HepG2 (cell line): ENCODE measurements around the gene APBA3. TPM values are rescaled to one million over a fixed set of nuclear protein-coding genes. Genes with fewer than 3 reads are reported as not detected.

Source experiments
- BHLHE40 ChIP-seq: IDR thresholded peaks from 2 replicates; pipeline ENCODE4 v1.6.1; 2011; ENCODE audit warnings: low read length, improper control_type of control experiment
- CERS6 ChIP-seq: sonication (generic); formaldehyde crosslinking; IDR thresholded peaks from 2 replicates; pipeline ENCODE4 v1.5.0; 2020; ENCODE audit warnings: missing genetic modification reagents
- CHD2 ChIP-seq: IDR thresholded peaks from 2 replicates; pipeline ENCODE4 v1.6.1; 2011; ENCODE audit warnings: low read depth, low read length, improper control_type of control experiment
- ELF4 ChIP-seq: sonication (generic); formaldehyde crosslinking; IDR thresholded peaks from 2 replicates; pipeline ENCODE4 v1.5.0; 2020; ENCODE audit warnings: missing genetic modification reagents, mild to moderate bottlenecking, moderate library complexity, borderline replicate concordance
- HES4 ChIP-seq: sonication (generic); formaldehyde crosslinking; IDR thresholded peaks from 2 replicates; pipeline ENCODE4 v1.9.0; 2021; ENCODE audit warnings: mild to moderate bottlenecking, missing genetic modification reagents, borderline replicate concordance
- HOXA5 ChIP-seq: sonication (generic); formaldehyde crosslinking; IDR thresholded peaks from 2 replicates; pipeline ENCODE4 v1.4.0; 2020; ENCODE audit warnings: missing genetic modification reagents
- IRF1 ChIP-seq: sonication (generic); formaldehyde crosslinking; IDR thresholded peaks from 2 replicates; pipeline ENCODE4 v1.4.0; 2020; ENCODE audit warnings: low read depth, mild to moderate bottlenecking, missing genetic modification reagents
- NFIB ChIP-seq: sonication (generic); formaldehyde crosslinking; IDR thresholded peaks from 2 replicates; pipeline ENCODE4 v1.9.0; 2021; ENCODE audit warnings: missing genetic modification reagents, mild to moderate bottlenecking, borderline replicate concordance
- NONO ChIP-seq, 2 experiments: fragments of 450-650 bp in 1 of 2; sonication (generic) in 1 of 2; formaldehyde crosslinking in 1 of 2; IDR thresholded peaks in 1 of 2; conservative IDR thresholded peaks in 1 of 2; 2 replicates each; pipeline versions ENCODE4 v1.6.1 to v1.8.0; 2017 to 2022; ENCODE audit warnings: mild to moderate bottlenecking in 1 of 2, missing genetic modification reagents in 1 of 2, moderate library complexity in 1 of 2
- NRL ChIP-seq: sonication (generic); formaldehyde crosslinking; IDR thresholded peaks from 2 replicates; pipeline ENCODE4 v1.5.0; 2020; ENCODE audit warnings: missing genetic modification reagents, mild to moderate bottlenecking, moderate library complexity, borderline replicate concordance
- RBAK ChIP-seq: sonication (generic); formaldehyde crosslinking; IDR thresholded peaks from 2 replicates; pipeline ENCODE4 v1.5.1; 2020; ENCODE audit warnings: mild to moderate bottlenecking, missing genetic modification reagents
- SALL2 ChIP-seq: sonication (generic); formaldehyde crosslinking; IDR thresholded peaks from 2 replicates; pipeline ENCODE4 v1.8.1; 2023; ENCODE audit warnings: mild to moderate bottlenecking, missing genetic modification reagents, inconsistent platforms
- SNAPC4 ChIP-seq: sonication (generic); formaldehyde crosslinking; IDR thresholded peaks from 2 replicates; pipeline ENCODE4 v1.4.0; 2020; ENCODE audit warnings: mild to moderate bottlenecking, missing genetic modification reagents
- ZNF296 ChIP-seq: sonication (generic); formaldehyde crosslinking; conservative IDR thresholded peaks from 2 replicates; pipeline ENCODE4 v1.5.0; 2020; ENCODE audit warnings: mild to moderate bottlenecking, missing genetic modification reagents
- ZNF329 ChIP-seq: sonication (generic); formaldehyde crosslinking; IDR thresholded peaks from 2 replicates; pipeline ENCODE4 v1.9.0; 2021; ENCODE audit warnings: low read depth, mild to moderate bottlenecking, missing genetic modification reagents
- ZNF331 ChIP-seq: sonication (generic); formaldehyde crosslinking; IDR thresholded peaks from 2 replicates; pipeline ENCODE4 v1.4.0; 2020; ENCODE audit warnings: missing genetic modification reagents
- ZNF446 ChIP-seq: sonication (generic); formaldehyde crosslinking; IDR thresholded peaks from 2 replicates; pipeline ENCODE4 v1.5.0; 2020; ENCODE audit warnings: mild to moderate bottlenecking, missing genetic modification reagents
- ZNF460 ChIP-seq: sonication (generic); formaldehyde crosslinking; IDR thresholded peaks from 2 replicates; pipeline ENCODE4 v1.5.1; 2020; ENCODE audit warnings: missing genetic modification reagents, mild to moderate bottlenecking, borderline replicate concordance
- ZNF75D ChIP-seq: sonication (generic); formaldehyde crosslinking; IDR thresholded peaks from 2 replicates; pipeline ENCODE4 v1.8.1; 2023; ENCODE audit warnings: missing genetic modification reagents, mild to moderate bottlenecking, borderline replicate concordance
- ZNF766 ChIP-seq: sonication (generic); formaldehyde crosslinking; IDR thresholded peaks from 2 replicates; pipeline ENCODE4 v1.5.0; 2020; ENCODE audit warnings: missing genetic modification reagents, borderline replicate concordance
- polyA plus RNA-seq, 8 experiments: library from polyadenylated mRNA; depleted of rRNA in 3 of 8; stranded (reverse) in 7 of 8; unstranded in 1 of 8; fragments of >200 nt; fragmentation: Illumina TruSeq in 4 of 8; extraction: Trizol in 4 of 8; gene quantifications; 2 replicates each; pipeline versions ENCODE4 v1.2.1 to v1.2.3, GENCODE V29; 2011 to 2016; ENCODE audit warnings: low read depth in 4 of 8, missing spikeins in 1 of 8, mixed read lengths in 1 of 8; ENCODE audit not compliant: insufficient read depth in 1 of 8
- total RNA-seq, 5 experiments: library from RNA; depleted of rRNA; stranded (reverse); fragments of >200 nt; fragmentation: Illumina TruSeq; extraction: Trizol; gene quantifications; 2 replicates each; pipeline ENCODE4 v1.2.3, GENCODE V29; 2016; ENCODE audit warnings: low read depth in 1 of 5
- TF ChIP-seq, protein P1 (sequence below): sonication (generic); formaldehyde crosslinking; IDR thresholded peaks from 2 replicates; pipeline ENCODE4 v1.4.0; 2020; ENCODE audit warnings: missing genetic modification reagents, low read depth, mild to moderate bottlenecking, borderline replicate concordance

The APBA3 gene
- total and polyA plus RNA-seq, 2 of the 13 experiments (the other 11 are each of a cell fraction or from before 2014, with no cell fraction given) = 14.2 to 14.3 TPM

DNA sequence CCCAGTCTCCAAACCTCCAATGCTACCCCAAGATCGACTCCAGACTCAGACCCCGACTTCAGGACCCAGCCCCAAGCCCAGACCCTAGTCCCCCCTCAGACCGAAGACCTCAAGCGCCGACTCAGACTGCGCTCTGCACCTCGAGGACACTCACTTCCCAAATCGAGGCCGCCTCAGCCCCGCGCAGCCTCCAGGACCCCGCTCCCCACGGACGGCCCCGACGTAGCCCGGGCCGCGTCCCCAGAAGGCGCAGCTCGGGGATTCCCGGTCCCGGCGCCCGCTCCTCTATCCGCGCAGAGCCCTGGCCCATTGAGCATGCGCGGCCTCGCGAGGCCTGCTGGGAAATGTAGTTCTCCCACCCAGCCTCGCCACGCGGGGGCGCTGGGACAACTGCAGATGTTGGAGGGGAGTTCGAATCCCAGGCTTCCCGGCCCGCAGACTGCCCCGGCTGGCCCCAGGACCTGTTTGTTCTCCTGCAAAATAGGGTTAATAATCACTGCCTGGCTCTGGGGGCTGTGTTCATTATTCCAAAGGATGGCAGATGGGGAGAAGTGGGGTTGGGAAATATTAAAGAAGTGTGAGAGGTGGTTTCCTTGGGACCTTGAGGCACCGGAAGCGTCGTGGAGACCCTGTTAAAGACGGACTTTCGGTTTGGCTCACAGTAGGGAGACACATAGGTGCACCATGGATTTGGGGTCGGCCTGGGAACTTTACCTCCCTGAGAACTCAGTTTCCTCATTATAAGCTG, at the start of gene APBA3 (continued):
- TF ChIP-seq HES4 (no peak), SNAPC4 (no peak), CHD2 (no peak; the same call in 1 of the 2 replicates), NFIB (CRISPR knock-in tag) (no peak), ZNF446 (no peak), ZNF766 (CRISPR knock-in tag) (peak; percentile 58; the same call in 1 of the 2 replicates), NONO (IDR thresholded peaks at IDR 0.05) (no peak), NONO (CRISPR knock-in tag; conservative IDR thresholded peaks at IDR 0.05) (peak; percentile 71; the same call in 1 of the 2 replicates), SALL2 (CRISPR knock-in tag) (0 out of 2 replicates have a peak, but pooled peaks have one; percentile 48), CERS6 (CRISPR knock-in tag) (no peak), NRL (CRISPR knock-in tag) (peak; percentile 69; the same call in 1 of the 2 replicates), ZNF329 (CRISPR knock-in tag) (peak; percentile 77), ZNF296 (CRISPR knock-in tag) (no peak), HOXA5 (no peak; the same call in 1 of the 2 replicates), ZNF75D (CRISPR knock-in tag) (no peak), RBAK (CRISPR knock-in tag) (no peak), ZNF331 (peak; percentile 80; the same call in 1 of the 2 replicates), ZNF460 (CRISPR knock-in tag) (no peak; the same call in 1 of the 2 replicates), ELF4 (no peak), IRF1 (CRISPR knock-in tag) (0 out of 2 replicates have a peak, but pooled peaks have one; percentile 29), BHLHE40 (peak; percentile 51; the same call in 1 of the 2 replicates)
- TF ChIP-seq, protein P1, sequence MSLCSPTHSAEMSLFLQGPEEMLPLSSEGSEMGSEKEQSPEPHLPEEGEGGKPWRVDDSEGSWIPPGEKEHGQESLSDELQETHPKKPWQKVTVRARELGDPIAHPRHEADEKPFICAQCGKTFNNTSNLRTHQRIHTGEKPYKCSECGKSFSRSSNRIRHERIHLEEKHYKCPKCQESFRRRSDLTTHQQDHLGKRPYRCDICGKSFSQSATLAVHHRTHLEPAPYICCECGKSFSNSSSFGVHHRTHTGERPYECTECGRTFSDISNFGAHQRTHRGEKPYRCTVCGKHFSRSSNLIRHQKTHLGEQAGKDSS (CRISPR knock-in tag) = no peak
